HCEC 1CT (cell line): ENCODE results near the gene CHGA.

Experiments
- DNase-seq: peaks from one replicate; pipeline ENCODE4 v3.0.0-alpha.2; 2017

The CHGA gene

GRCh38 chr14:92963301-92964123 lies 40.6 kb downstream of the CHGA start:
- DNase-seq = no peak

DNA sequence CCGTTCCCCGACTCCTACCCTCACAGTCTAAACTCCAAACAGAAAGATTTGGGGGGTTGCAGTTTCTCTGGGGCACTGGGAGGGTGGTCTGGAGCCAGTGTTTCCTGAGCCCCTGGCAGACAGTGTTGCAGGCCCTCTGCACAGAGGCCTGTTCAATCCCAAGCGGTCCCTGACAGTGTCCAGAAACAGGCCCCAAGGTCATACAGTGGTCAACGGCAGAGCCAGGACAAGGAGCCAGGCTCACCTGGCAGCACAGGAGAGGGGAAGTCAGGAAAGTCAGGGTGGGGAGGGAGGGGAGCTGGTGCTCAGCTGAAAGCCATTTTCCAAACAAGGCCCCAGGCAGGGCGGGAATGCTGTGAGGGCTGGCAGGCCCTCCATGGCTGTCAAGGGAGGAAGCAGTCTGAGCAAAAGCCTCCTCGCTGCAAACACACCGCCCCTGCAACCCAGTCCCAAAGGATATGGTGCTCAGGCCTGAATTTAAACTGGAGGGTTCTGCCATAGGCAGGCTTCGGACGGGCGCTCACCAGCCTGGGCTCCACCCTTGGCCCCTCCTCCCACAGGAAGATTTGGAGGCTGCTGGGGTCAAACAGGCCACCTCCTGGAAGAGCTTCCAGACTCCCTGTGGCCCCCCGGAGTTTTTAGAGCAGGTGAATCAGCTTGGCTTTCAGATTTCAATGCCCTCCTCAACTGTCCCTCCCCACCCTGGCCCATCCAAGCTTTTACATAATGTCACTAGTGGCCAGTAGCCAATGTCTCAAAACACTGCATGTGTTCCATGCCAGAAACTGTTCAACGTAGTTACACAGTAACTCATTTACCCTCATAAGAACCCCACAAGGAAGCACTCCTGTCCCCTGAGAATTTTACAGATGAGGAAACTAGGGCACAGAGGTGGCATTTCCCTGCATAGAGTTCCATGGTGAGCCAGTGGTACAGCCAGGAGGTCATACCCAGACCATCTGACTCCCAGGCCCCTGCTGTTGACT lies 41.5 kb downstream of the CHGA start:
- DNase-seq = no peak

GRCh38 chr14:92965281-92965680 lies 42.3 kb downstream of the CHGA start:
- DNase-seq = no peak

DNA sequence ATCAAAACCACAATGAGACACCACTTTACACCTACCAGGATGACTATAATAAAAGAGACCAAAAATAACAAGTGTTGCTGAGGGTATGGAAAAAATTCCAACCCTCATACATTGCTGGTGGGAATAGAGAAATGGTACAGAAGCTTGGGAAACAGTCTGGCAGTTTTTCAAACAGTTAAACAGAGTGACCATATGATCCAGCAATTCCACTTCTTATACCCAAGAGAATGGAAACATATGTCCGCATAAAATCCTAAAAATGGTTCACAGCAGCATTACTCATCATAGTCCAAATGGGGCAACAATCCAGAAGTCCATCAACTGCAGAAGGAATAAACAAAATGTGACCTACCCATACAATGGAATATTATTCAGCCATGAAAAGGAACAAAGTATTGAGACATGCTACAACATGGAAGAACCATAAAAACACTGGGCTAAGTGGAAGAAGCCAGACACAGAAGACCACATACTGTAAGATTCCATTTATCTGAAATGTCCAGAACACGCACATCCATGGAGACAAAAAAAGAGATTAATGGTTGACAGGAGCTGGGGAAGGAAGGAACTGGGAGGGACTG lies 44.5 kb downstream of the CHGA start:
- peak; percentile 12 for DNase-seq

DNA sequence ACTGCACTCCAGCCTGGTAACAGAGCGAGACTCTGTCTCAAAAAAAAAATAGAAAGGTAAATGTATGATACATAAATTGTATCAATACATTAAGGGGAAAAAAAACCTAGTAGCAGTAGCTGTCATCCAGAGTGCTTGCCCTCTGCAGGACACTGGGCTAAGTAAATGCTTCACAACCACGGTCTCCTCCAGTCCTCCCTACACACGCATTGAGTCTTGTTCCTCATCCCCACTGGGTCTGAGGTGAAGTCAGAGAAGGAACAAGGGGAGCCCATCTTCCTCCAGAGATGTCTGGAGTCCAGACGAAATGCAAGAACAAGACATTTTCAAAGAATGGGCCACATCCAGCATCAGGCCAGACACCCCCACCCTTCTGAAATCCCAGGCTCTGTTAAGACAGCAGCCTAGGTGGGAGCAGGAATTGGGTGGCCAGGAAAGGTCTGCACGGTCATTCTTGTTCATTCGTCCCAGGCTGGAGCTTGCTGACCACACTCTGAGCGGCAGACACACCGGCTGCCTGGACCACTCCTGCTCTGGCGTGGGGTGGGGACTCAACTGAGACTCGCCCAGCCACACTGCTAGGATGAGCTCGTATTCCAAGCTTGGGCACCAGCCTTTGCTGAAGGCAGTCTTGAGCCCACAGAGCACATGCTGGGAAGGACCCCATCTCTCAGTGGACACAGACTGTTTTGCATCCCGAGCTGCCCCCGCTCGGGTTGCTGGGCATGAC lies 45.5 kb downstream of the CHGA start:
- DNase-seq = no peak

- no peak for DNase-seq
These were observed 46.5 kb downstream of the CHGA start for GRCh38 chr14:92969430-92969829.

GRCh38 chr14:92969871-92970270 lies 46.9 kb downstream of the CHGA start:
- DNase-seq = no peak

- no peak for DNase-seq
These were observed 47.3 kb downstream of the CHGA start for GRCh38 chr14:92970271-92970670.

DNA sequence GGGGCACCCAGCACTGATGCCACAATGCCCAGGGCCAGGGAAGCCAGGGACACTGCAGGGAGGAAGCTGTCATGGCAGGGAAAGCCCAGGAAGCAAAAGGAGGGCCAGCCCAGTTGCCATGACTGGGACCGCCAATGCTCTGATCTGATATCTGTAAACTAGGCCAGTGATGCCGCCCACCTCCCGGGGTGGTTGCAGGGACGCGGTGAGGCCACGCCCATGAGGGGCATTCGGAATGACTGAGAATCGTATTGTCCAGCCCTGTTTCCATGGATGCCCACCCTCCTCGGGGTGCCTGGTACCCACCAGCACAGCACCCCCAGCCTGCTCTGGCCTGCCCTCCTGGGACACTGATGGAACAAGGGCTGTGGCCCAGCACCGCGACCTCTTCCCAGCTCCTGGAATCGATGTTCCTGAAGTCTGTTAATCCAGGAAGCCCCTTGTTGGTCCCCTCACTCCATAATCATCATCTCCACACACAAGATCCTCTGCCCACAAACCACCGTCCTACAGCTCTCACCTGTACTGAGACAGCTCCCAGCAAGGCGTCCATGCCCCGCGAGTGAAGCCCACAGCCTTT lies 48.7 kb downstream of the CHGA start:
- DNase-seq = no peak

GRCh38 chr14:92973261-92973797 lies 50.4 kb downstream of the CHGA start:
- peak; percentile 47 for DNase-seq

DNA sequence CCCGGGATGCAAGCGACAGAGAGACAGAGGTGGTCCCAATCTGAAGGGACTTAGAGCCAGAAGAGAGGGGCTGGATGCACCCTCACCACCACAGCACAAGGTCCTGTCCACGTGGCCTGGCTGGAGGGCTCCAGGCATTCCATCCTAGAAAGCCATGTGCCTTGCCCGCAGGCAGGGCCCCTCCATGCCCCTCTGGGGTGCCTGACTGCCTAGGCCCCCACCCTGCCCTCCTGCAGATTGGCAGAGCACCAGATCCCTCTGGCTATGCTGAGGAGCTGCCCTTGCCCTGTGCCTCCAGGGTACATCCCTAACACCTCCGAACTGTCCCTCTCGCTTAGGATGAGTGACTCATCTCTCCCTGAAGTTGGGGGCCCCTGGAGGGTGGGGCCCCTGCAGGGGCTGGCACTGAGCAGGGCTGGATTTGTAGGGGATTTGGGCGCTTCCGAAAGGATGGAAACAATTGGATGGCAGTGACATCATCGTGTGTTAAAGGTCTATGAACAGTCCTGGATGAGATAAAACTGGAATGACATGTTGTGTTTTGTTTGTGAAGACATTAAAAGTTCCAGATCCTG lies 50.9 kb downstream of the CHGA start:
- no peak for DNase-seq

DNA sequence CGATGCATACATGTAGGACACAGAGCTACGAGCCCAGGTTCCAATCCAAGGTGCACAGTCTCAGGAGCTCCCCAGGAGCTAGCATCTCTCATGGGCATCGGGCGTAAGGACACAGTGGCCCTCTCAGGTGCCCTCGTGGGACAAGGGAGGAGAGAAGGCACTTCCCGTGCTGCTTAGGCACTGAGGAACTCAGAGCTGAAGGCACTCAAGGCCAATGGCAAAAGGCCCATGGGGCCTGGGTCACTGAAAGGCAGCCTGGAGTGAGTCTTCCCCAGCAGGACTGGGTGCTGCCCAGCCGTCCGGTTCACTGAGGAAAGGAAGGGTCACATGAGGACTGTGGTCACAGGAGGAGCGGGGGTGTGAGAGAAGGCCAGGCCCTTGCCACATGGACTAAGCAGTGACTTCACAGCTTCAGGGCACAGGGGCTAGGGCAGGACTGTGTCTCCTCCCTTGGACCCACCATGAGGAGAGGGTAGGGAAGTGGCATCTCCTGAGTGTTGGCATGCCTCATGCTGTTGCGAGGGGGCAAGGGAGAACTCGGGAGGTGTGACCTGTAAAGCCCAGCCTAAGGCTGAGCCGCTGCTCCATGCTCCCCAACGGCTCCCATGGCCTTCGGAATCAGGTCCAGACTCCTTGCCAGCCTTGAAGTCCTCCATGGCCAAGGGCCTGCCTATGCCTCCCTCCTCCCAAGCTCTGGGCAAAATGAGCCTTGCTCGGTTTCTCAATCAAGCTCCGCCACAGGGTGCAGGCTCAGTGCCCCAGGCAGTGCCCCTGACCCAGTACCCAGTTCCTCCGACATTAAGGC lies 51.8 kb downstream of the CHGA start:
- no peak for DNase-seq

- no peak for DNase-seq
These were observed 53.3 kb downstream of the CHGA start for GRCh38 chr14:92976268-92976667.

DNA sequence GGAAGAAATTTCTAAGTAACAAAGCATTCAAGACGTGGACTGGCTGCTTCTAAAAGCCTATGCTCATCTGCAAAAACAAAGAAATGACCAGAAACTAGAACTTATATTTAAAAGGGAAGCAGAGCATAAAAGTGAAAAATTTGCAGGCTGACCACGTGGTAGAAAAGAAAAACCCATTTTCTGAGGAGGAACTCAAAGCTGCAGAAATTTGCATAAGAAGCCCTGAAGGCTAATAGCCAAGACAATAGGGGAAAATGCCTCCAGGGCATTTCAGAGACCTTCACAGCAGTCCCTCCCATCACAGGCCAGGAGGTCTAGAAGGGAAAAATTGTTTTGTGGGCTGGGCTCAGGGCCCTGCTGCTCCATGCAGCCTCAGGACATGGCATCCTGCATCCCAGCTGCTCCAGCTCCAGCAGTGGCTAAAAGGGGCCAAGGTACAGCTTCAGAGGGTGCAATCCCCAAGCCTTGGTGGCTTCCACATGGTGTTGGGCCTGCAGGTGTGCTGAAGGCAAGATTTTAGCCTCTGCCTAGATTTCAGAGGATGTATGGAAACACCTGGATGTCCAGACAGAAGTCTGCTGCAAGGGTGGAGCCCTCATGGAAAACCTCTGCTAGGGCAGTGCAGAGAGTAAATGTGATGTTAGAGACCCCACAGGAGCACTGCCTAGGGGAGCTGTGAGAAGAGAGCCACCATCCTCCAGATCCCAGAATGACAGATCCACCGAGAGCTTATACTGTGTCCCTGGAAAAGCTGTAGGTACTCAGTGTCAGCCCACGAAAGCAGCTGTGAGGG lies 55.5 kb downstream of the CHGA start:
- DNase-seq = no peak

- no peak for DNase-seq
These were observed 57.9 kb downstream of the CHGA start for GRCh38 chr14:92980866-92981265.

DNA sequence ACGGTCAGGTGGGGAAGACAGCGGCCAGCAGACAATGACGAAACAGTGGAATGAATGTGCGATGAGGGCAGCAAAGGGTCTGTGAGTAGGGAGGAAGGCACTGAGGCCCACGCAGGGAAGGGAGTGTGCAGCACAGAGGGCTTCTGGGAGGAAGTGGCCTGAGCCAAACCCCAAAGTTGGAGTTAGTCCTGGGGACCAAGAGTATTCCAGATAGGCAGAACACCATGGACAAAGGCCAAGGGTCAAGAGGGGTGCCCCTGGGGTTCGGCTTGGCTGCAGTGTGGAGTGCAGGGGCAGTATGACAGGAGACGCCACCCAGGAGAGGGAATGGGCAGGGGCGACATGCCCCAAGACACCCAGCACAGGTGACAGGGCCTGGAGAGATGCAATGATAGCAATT lies 58.8 kb downstream of the CHGA start:
- DNase-seq = no peak

DNA sequence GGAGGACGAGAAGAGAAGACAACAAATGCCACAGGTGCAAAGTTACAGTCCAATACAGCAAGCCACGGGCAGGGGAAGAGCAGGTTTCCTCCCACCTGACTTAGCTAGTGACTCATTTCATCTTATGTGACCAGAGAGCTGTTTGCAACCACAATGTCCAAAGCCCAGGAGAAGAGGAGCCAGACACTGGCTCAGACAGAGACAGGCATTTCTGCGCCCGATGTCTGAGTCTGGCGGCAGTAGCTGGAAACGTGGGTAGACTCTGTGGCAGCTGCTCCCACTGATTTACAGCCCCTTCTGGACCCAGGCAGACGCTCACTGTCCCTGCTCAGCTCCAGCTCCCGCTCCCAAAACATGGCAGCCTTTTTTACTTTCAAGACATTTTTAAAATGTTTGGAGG lies 60.0 kb downstream of the CHGA start:
- no peak for DNase-seq

GRCh38 chr14:92984082-92984788 lies 61.3 kb downstream of the CHGA start:
- DNase-seq = no peak
